Gastroesophageal sphincter (tissue), 4 donors: ENCODE data around the gene ATG2A. TPM values are rescaled to one million over a fixed set of nuclear protein-coding genes. Genes with fewer than 3 reads are reported as not detected.

Source experiments
- ATAC-seq: fragments of 150-250 bp; one replicate; pipeline ENCODE4 v1.9.1; 2016; ENCODE audit warnings: mild to moderate bottlenecking, moderate library complexity
- H3K27ac ChIP-seq, 4 donors: fragments of 200-600 bp; sonication (generic) in 3 of 4; 1 replicate in 3 of 4; 2 replicates in 1 of 4; pipeline ENCODE4 v1.5.1; 2016 to 2019
- H3K27me3 ChIP-seq: fragments of 200-600 bp; sonication (generic); one replicate; pipeline ENCODE4 v1.5.1; 2019
- H3K36me3 ChIP-seq, 2 donors: fragments of 200-600 bp; sonication (generic); one replicate each; pipeline ENCODE4 v1.5.1; 2019; ENCODE audit warnings: control low read depth in 1 of 2
- H3K4me1 ChIP-seq, 3 donors: fragments of 200-600 bp; sonication (generic); 1 replicate in 2 of 3; 2 replicates in 1 of 3; pipeline ENCODE4 v1.5.1; 2016 to 2019; ENCODE audit warnings: control low read depth in 2 of 3
- H3K4me3 ChIP-seq, 2 donors: fragments of 200-600 bp; sonication (generic); one replicate each; pipeline ENCODE4 v1.5.1; 2019; ENCODE audit warnings: mild to moderate bottlenecking in 1 of 2, moderate library complexity in 1 of 2
- H3K9me3 ChIP-seq, 3 donors: fragments of 200-600 bp; sonication (generic); one replicate each; pipeline ENCODE4 v1.5.1; 2017 to 2019; ENCODE audit warnings: control low read depth in 2 of 3
- CTCF ChIP-seq, 4 experiments: fragments of 200-600 bp in 2 of 4; fragments of 450-650 bp in 2 of 4; sonication (generic) in 1 of 4; IDR thresholded peaks; one replicate each; pipeline ENCODE4 v1.5.1; 2017 to 2019; ENCODE audit warnings: antibody characterized with exemption in 4 of 4, mild to moderate bottlenecking in 2 of 4, moderate library complexity in 2 of 4
- EP300 ChIP-seq: sonication (generic); formaldehyde crosslinking; IDR thresholded peaks from one replicate; pipeline ENCODE4 v1.6.1; 2017; ENCODE audit warnings: antibody characterized with exemption, mild to moderate bottlenecking
- POLR2A ChIP-seq, 2 donors: fragments of 450-650 bp; IDR thresholded peaks; one replicate each; pipeline ENCODE4 v1.6.1; 2017; ENCODE audit warnings: antibody characterized with exemption in 2 of 2, mild to moderate bottlenecking in 2 of 2, moderate library complexity in 1 of 2
- POLR2AphosphoS5 ChIP-seq: sonication (generic); formaldehyde crosslinking; IDR thresholded peaks from one replicate; pipeline ENCODE4 v1.6.1; 2017; ENCODE audit warnings: antibody characterized with exemption
- WGBS, 2 donors: methylation state at CpG; one replicate each; pipeline ENCODE4 v1.1.5; 2018; ENCODE audit warnings: low coverage in 1 of 2; 5-methylcytosine and 5-hydroxymethylcytosine counted together
- total RNA-seq, 4 donors: library from RNA; depleted of rRNA; stranded (reverse); fragments of >200 nt; gene quantifications; one replicate each; pipeline ENCODE4 v1.1.0, GENCODE V29; 2016

ATG2A gene
- total RNA-seq, 4 donors from 2014 or later = 18.8 to 27.2 (median 26.3) TPM

DNA sequence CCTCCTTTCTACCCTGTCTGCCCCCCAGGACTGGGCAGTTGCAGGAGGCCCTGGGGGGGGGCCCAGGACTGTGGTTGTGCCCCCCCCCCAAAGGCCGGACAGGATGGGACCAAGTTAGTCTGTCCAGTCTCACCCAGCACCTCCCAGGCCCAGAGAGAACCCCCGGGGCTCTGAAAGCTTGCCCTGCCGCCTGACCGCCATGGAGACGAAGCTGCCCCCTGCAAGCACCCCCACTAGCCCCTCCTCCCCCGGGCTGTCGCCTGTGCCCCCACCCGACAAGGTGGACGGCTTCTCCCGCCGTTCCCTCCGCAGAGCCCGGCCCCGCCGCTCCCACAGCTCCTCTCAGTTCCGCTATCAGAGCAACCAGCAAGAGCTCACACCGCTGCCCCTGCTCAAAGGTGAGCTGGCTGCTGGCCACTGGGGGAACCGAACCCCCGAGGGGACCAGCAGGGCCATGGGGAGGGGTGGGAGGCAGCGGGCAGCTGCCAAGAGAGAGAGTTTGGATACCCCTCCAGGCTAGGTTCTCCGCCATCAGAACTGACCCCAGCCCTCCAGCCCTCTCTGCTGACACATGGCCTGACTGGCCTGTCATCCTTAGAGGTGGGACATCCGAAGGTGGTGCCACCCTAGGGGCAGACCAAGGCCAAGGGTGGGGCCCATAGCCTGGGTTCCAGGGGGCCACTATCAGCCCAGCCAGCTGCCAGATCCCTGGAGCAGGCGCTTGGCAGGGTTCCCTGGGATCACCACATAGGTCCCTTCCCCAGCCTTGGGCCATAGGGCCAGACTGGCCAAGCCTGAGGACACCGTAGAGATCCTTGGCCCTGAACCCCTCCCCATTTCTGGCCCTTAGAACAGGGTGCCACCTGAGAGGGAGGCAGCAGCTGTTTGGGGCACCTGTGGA, 8.8 kb upstream of the ATG2A start:
- WGBS, 2 donors = 50% methylated on average over 1 of the region's 24 CpGs; no CpG with 5 or more reads in 1 of the 2 donors
- Histone ChIP-seq H3K4me3 (peak overlapping the region; percentile 95 to 97), H3K27ac (peak overlapping the region in 2 of 4 donors; percentile 91 to 97), H3K27me3 (no peaks in the 10 kb centered on the region), H3K9me3 (no peaks in the 10 kb centered on the region), H3K4me1 (peaks cover 0 to 36% (median 20%) of the 10 kb centered on the region in 3 donors), H3K36me3 (peaks cover 0 to 43% of the 10 kb centered on the region in 2 donors)
- no peak for TF ChIP-seq POLR2AphosphoS5
- TF ChIP-seq EP300 = no peak
- no peak for TF ChIP-seq CTCF (IDR thresholded peaks at IDR 0.05)
- TF ChIP-seq POLR2A (IDR thresholded peaks at IDR 0.05) = no peak
- no peak for ATAC-seq

GRCh38 chr11:64924910-64925284, 7.9 kb upstream of the ATG2A start:
- Histone ChIP-seq H3K27ac (peak overlapping the region; percentile 81 to 97 (median 93)), H3K4me3 (peak overlapping the region; percentile 95 to 97), H3K27me3 (no peaks in the 10 kb centered on the region), H3K9me3 (no peaks in the 10 kb centered on the region), H3K4me1 (peaks cover 0 to 36% (median 20%) of the 10 kb centered on the region in 3 donors), H3K36me3 (peaks cover 0 to 34% of the 10 kb centered on the region in 2 donors)
- no peak for ATAC-seq
- TF ChIP-seq POLR2A (IDR thresholded peaks at IDR 0.05) (no peak), POLR2AphosphoS5 (no peak), EP300 (no peak), CTCF (IDR thresholded peaks at IDR 0.05) (no peak)
- WGBS, 2 donors = no CpG with 5 or more reads among the region's 24 CpGs

GRCh38 chr11:64923944-64924909, 7.2 kb upstream of the ATG2A start, which contains the start of gene PPP2R5B:
PPP2R5B (plus strand) TSS chr11:64924689; CDS start chr11:64925735, 1,046 bp downstream.
- 0% methylated on average over 2 to 4 of the region's 47 CpGs for WGBS, 2 donors
- Histone ChIP-seq H3K36me3 (peaks cover 0 to 27% of the 10 kb centered on the region in 2 donors), H3K4me1 (peaks cover 0 to 36% (median 20%) of the 10 kb centered on the region in 3 donors), H3K27me3 (no peaks in the 10 kb centered on the region), H3K9me3 (no peaks in the 10 kb centered on the region), H3K4me3 (peak within 1 kb of the TSS; percentile 95 to 97), H3K27ac (peak within 1 kb of the TSS; percentile 81 to 97 (median 93))
- TF ChIP-seq EP300 = no peak
- peak; percentile 91 for TF ChIP-seq POLR2AphosphoS5
- TF ChIP-seq CTCF (IDR thresholded peaks at IDR 0.05) = peak in 1 of 4 experiments; percentile 17
- peak; percentile 87 to 88 for TF ChIP-seq POLR2A (IDR thresholded peaks at IDR 0.05)
- ATAC-seq = peak; percentile 98

GRCh38 chr11:64923151-64923661, 6.2 kb upstream of the ATG2A start:
- Histone ChIP-seq H3K4me3 (peak overlapping the region in 1 of 2 donors; percentile 97), H3K4me1 (peaks cover 0 to 47% (median 24%) of the 10 kb centered on the region in 3 donors), H3K36me3 (peaks cover 0 to 17% of the 10 kb centered on the region in 2 donors), H3K27ac (peak overlapping the region in 3 of 4 donors; percentile 91 to 97 (median 95)), H3K9me3 (no peaks in the 10 kb centered on the region), H3K27me3 (no peaks in the 10 kb centered on the region)
- WGBS, 2 donors = no CpG with 5 or more reads among the region's 11 CpGs
- ATAC-seq = no peak
- no peak for TF ChIP-seq CTCF (IDR thresholded peaks at IDR 0.05)
- TF ChIP-seq POLR2AphosphoS5 = no peak
